ENCODE measurements around the gene WARS2.

WARS2 gene

GRCh38 chr1:118985640-118986554, 154.6 kb downstream of the WARS2 start:
- H3K4me1 ChIP-seq (ENCODE audit: insufficient read depth, poor library complexity, severe bottlenecking), result no peaks in the 10 kb centered on the region
- H3K9me3 ChIP-seq (ENCODE audit: severe bottlenecking), result no peaks in the 10 kb centered on the region
- peaks cover 100% of the 10 kb centered on the region for H3K27me3 ChIP-seq (ENCODE audit: insufficient read depth, poor library complexity, severe bottlenecking)
- ATAC-seq (ENCODE audit: low read depth) (no peak), DNase-seq (ENCODE audit: low spot score) (no peak)
- TF ChIP-seq CTCF (IDR thresholded peaks at IDR 0.05; ENCODE audit: poor library complexity, severe bottlenecking), result no peak
- no peak overlapping the region for H3K27ac ChIP-seq (ENCODE audit: poor library complexity, severe bottlenecking)
- H3K36me3 ChIP-seq (ENCODE audit: low read depth), result no peaks in the 10 kb centered on the region
- no peak overlapping the region for H3K4me3 ChIP-seq (ENCODE audit: severe bottlenecking)

GRCh38 chr1:118984722-118985639, 155.5 kb downstream of the WARS2 start:
- H3K4me1 ChIP-seq (ENCODE audit: insufficient read depth, poor library complexity, severe bottlenecking), result no peaks in the 10 kb centered on the region
- peaks cover 100% of the 10 kb centered on the region for H3K27me3 ChIP-seq (ENCODE audit: insufficient read depth, poor library complexity, severe bottlenecking)
- H3K9me3 ChIP-seq (ENCODE audit: severe bottlenecking), result no peaks in the 10 kb centered on the region
- no peak for TF ChIP-seq CTCF (IDR thresholded peaks at IDR 0.05; ENCODE audit: poor library complexity, severe bottlenecking)
- H3K27ac ChIP-seq (ENCODE audit: poor library complexity, severe bottlenecking), result no peak overlapping the region
- DNase-seq (ENCODE audit: low spot score) (no peak), ATAC-seq (ENCODE audit: low read depth) (no peak)
- no peak overlapping the region for H3K4me3 ChIP-seq (ENCODE audit: severe bottlenecking)
- no peaks in the 10 kb centered on the region for H3K36me3 ChIP-seq (ENCODE audit: low read depth)

- Histone ChIP-seq H3K27me3 (ENCODE audit: insufficient read depth, poor library complexity, severe bottlenecking) (peaks cover 100% of the 10 kb centered on the region), H3K4me3 (ENCODE audit: severe bottlenecking) (no peak overlapping the region), H3K27ac (ENCODE audit: poor library complexity, severe bottlenecking) (no peak overlapping the region), H3K9me3 (ENCODE audit: severe bottlenecking) (no peaks in the 10 kb centered on the region), H3K36me3 (ENCODE audit: low read depth) (no peaks in the 10 kb centered on the region), H3K4me1 (ENCODE audit: insufficient read depth, poor library complexity, severe bottlenecking) (no peaks in the 10 kb centered on the region)
- no peak for TF ChIP-seq CTCF (IDR thresholded peaks at IDR 0.05; ENCODE audit: poor library complexity, severe bottlenecking)
- ATAC-seq (ENCODE audit: low read depth), result no peak
- no peak for DNase-seq (ENCODE audit: low spot score)
Observed at GRCh38 chr1:118984086-118984721, 156.2 kb downstream of the WARS2 start.

- Histone ChIP-seq H3K36me3 (ENCODE audit: low read depth) (no peaks in the 10 kb centered on the region), H3K9me3 (ENCODE audit: severe bottlenecking) (no peaks in the 10 kb centered on the region), H3K27me3 (ENCODE audit: insufficient read depth, poor library complexity, severe bottlenecking) (peaks cover 100% of the 10 kb centered on the region), H3K27ac (ENCODE audit: poor library complexity, severe bottlenecking) (no peak overlapping the region), H3K4me3 (ENCODE audit: severe bottlenecking) (no peak overlapping the region), H3K4me1 (ENCODE audit: insufficient read depth, poor library complexity, severe bottlenecking) (no peaks in the 10 kb centered on the region)
- ATAC-seq (ENCODE audit: low read depth), result no peak
- DNase-seq (ENCODE audit: low spot score), result no peak
- no peak for TF ChIP-seq CTCF (IDR thresholded peaks at IDR 0.05; ENCODE audit: poor library complexity, severe bottlenecking)
Observed at GRCh38 chr1:118983558-118984041, 156.9 kb downstream of the WARS2 start.

Measured in RWPE2 (cell line).